ENCODE data around the gene STIP1.

GRCh38 chr11:64140082-64140481 lies 45.9 kb upstream of the STIP1 start:
- TF ChIP-seq POLR2A (IDR thresholded peaks at IDR 0.05; ENCODE audit: low read length): no peak
- TF ChIP-seq GATA1 (IDR thresholded peaks at IDR 0.05; ENCODE audit: low read depth, low read length): no peak

All from erythroblast (primary cell).